ENCODE results near the gene PCDH9.

The PCDH9 gene

GRCh38 chr13:67033170-67033569 lies 197.0 kb downstream of the PCDH9 start:
- DNase-seq (ENCODE audit: low read depth in 3 of 3), result no peak

- no peak for DNase-seq (ENCODE audit: low read depth in 3 of 3)
These were observed 206.8 kb downstream of the PCDH9 start for GRCh38 chr13:67023130-67023876.

GRCh38 chr13:67018775-67019174 lies 211.4 kb downstream of the PCDH9 start:
- DNase-seq (ENCODE audit: low read depth in 3 of 3), result no peak

GRCh38 chr13:67017276-67017675 lies 212.9 kb downstream of the PCDH9 start:
- no peak for DNase-seq (ENCODE audit: low read depth in 3 of 3)

GRCh38 chr13:67015976-67016600 lies 214.0 kb downstream of the PCDH9 start:
- DNase-seq (ENCODE audit: low read depth in 3 of 3), result no peak

- no peak for DNase-seq (ENCODE audit: low read depth in 3 of 3)
These were observed 215.7 kb downstream of the PCDH9 start for GRCh38 chr13:67014399-67014798.

GRCh38 chr13:67013709-67014108 lies 216.4 kb downstream of the PCDH9 start:
- no peak for DNase-seq (ENCODE audit: low read depth in 3 of 3)

- no peak for DNase-seq (ENCODE audit: low read depth in 3 of 3)
These were observed 222.0 kb downstream of the PCDH9 start for GRCh38 chr13:67008075-67008668.

GRCh38 chr13:67004511-67004910 lies 225.6 kb downstream of the PCDH9 start:
- no peak for DNase-seq (ENCODE audit: low read depth in 3 of 3)

GRCh38 chr13:67003743-67004142 lies 226.4 kb downstream of the PCDH9 start:
- no peak for DNase-seq (ENCODE audit: low read depth in 3 of 3)

GRCh38 chr13:67001363-67001762 lies 228.8 kb downstream of the PCDH9 start:
- no peak for DNase-seq (ENCODE audit: low read depth in 3 of 3)

- no peak for DNase-seq (ENCODE audit: low read depth in 3 of 3)
These were observed 233.6 kb downstream of the PCDH9 start for GRCh38 chr13:66996503-66996902.

- DNase-seq (ENCODE audit: low read depth in 3 of 3), result no peak
These were observed 234.9 kb downstream of the PCDH9 start for GRCh38 chr13:66995203-66995611.

GRCh38 chr13:66994517-66995202 lies 235.5 kb downstream of the PCDH9 start:
- no peak for DNase-seq (ENCODE audit: low read depth in 3 of 3)

- DNase-seq (ENCODE audit: low read depth in 3 of 3), result no peak
These were observed 236.0 kb downstream of the PCDH9 start for GRCh38 chr13:66994097-66994496.

GRCh38 chr13:66992719-66993118 lies 237.4 kb downstream of the PCDH9 start:
- DNase-seq (ENCODE audit: low read depth in 3 of 3), result no peak

- DNase-seq (ENCODE audit: low read depth in 3 of 3), result no peak
These were observed 238.0 kb downstream of the PCDH9 start for GRCh38 chr13:66992183-66992582.

GRCh38 chr13:66984241-66984640 lies 245.9 kb downstream of the PCDH9 start:
- no peak for DNase-seq (ENCODE audit: low read depth in 3 of 3)

GRCh38 chr13:66981912-66982311 lies 248.2 kb downstream of the PCDH9 start:
- DNase-seq (ENCODE audit: low read depth in 3 of 3), result no peak

- DNase-seq (ENCODE audit: low read depth in 3 of 3), result no peak
These were observed 253.0 kb downstream of the PCDH9 start for GRCh38 chr13:66977161-66977560.

GRCh38 chr13:66974889-66975288 lies 255.2 kb downstream of the PCDH9 start:
- no peak for DNase-seq (ENCODE audit: low read depth in 3 of 3)

- DNase-seq (ENCODE audit: low read depth in 3 of 3), result no peak
These were observed 256.0 kb downstream of the PCDH9 start for GRCh38 chr13:66974174-66974573.

GRCh38 chr13:66972659-66973058 lies 257.5 kb downstream of the PCDH9 start:
- DNase-seq (ENCODE audit: low read depth in 3 of 3), result no peak

All from stimulated activated CD4-positive, alpha-beta T cell treated with anti-CD3 and anti-CD28 coated beads, TNF-alpha, amount 100 ng/mL, for 4 hours (primary cell).